ENCODE results near the gene CA10. TPM values are rescaled to one million over a fixed set of nuclear protein-coding genes. Genes with fewer than 3 reads are reported as not detected.

The CA10 gene
- polyA plus RNA-seq, 2 donors = 0.06 TPM; not detected in 1

DNA sequence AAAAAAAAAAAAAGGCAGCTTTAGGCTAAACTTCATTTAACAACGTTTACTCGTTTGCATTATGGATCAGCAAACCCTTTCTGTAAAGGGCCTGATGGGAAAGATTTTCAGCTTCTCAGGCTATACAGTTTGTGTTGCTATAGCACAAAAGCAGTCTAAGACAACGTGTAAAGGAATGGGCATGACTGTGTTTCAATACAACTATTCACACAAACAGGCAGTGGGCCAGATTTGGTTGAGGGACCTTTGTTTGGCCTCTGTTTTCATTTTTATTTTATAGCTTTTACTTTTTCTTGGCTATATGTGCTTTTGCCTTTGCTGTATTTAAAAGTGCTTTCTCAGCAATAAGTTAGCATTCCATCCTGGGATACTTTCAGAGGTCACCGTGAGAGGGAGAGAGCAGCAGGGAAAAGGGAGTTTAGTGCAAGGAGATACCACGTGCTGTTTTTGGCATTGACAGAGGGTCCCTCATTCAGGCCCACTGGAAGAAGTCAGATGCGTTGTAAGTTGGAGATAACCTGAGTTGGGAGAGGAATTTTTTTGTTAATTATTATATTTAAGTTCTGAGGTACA lies 562.6 kb downstream of the CA10 start:
- WGBS, 2 donors = 51 to 53% methylated on average over 6 of the region's 6 CpGs
- Histone ChIP-seq H3K27me3 (ENCODE audit: control insufficient read depth in 1 of 2, insufficient read depth in 2 of 2, low read length in 2 of 2) (no peaks in the 10 kb centered on the region), H3K36me3 (ENCODE audit: control insufficient read depth in 2 of 2, insufficient read depth in 2 of 2, low read length in 1 of 2) (no peaks in the 10 kb centered on the region), H3K4me1 (ENCODE audit: control insufficient read depth in 2 of 2, insufficient read depth in 2 of 2, low read length in 1 of 2) (no peaks in the 10 kb centered on the region), H3K4me3 (ENCODE audit: low read depth in 1 of 2, low read length in 2 of 2) (no peak overlapping the region), H3K27ac (ENCODE audit: low read depth in 2 of 2, low read length in 1 of 2) (no peak overlapping the region), H3K9me3 (ENCODE audit: control insufficient read depth in 2 of 2, insufficient read depth in 1 of 2, low read depth in 1 of 2, low read length in 1 of 2) (no peaks in the 10 kb centered on the region)

- Histone ChIP-seq H3K9me3 (ENCODE audit: control insufficient read depth in 2 of 2, insufficient read depth in 1 of 2, low read depth in 1 of 2, low read length in 1 of 2) (peaks cover 0 to 2% of the 10 kb centered on the region in 2 donors), H3K4me3 (ENCODE audit: low read depth in 1 of 2, low read length in 2 of 2) (no peak overlapping the region), H3K36me3 (ENCODE audit: control insufficient read depth in 2 of 2, insufficient read depth in 2 of 2, low read length in 1 of 2) (no peaks in the 10 kb centered on the region), H3K27ac (ENCODE audit: low read depth in 2 of 2, low read length in 1 of 2) (no peak overlapping the region), H3K27me3 (ENCODE audit: control insufficient read depth in 1 of 2, insufficient read depth in 2 of 2, low read length in 2 of 2) (no peaks in the 10 kb centered on the region), H3K4me1 (ENCODE audit: control insufficient read depth in 2 of 2, insufficient read depth in 2 of 2, low read length in 1 of 2) (no peaks in the 10 kb centered on the region)
- WGBS, 2 donors = 60 to 67% methylated on average over 4 of the region's 4 CpGs
These were observed 568.4 kb downstream of the CA10 start for GRCh38 chr17:51590071-51590656.

GRCh38 chr17:51588063-51588462 lies 570.5 kb downstream of the CA10 start:
- WGBS, 2 donors = 66 to 67% methylated on average over 2 of the region's 2 CpGs
- peaks cover 0 to 2% of the 10 kb centered on the region in 2 donors for H3K9me3 ChIP-seq (ENCODE audit: control insufficient read depth in 2 of 2, insufficient read depth in 1 of 2, low read depth in 1 of 2, low read length in 1 of 2)
- no peak overlapping the region for H3K4me3 ChIP-seq (ENCODE audit: low read depth in 1 of 2, low read length in 2 of 2)
- H3K4me1 ChIP-seq (ENCODE audit: control insufficient read depth in 2 of 2, insufficient read depth in 2 of 2, low read length in 1 of 2) = no peaks in the 10 kb centered on the region
- no peaks in the 10 kb centered on the region for H3K36me3 ChIP-seq (ENCODE audit: control insufficient read depth in 2 of 2, insufficient read depth in 2 of 2, low read length in 1 of 2)
- no peak overlapping the region for H3K27ac ChIP-seq (ENCODE audit: low read depth in 2 of 2, low read length in 1 of 2)
- no peaks in the 10 kb centered on the region for H3K27me3 ChIP-seq (ENCODE audit: control insufficient read depth in 1 of 2, insufficient read depth in 2 of 2, low read length in 2 of 2)

- Histone ChIP-seq H3K27me3 (ENCODE audit: control insufficient read depth in 1 of 2, insufficient read depth in 2 of 2, low read length in 2 of 2) (no peaks in the 10 kb centered on the region), H3K9me3 (ENCODE audit: control insufficient read depth in 2 of 2, insufficient read depth in 1 of 2, low read depth in 1 of 2, low read length in 1 of 2) (peaks cover 0 to 2% of the 10 kb centered on the region in 2 donors), H3K4me3 (ENCODE audit: low read depth in 1 of 2, low read length in 2 of 2) (no peak overlapping the region), H3K27ac (ENCODE audit: low read depth in 2 of 2, low read length in 1 of 2) (no peak overlapping the region), H3K4me1 (ENCODE audit: control insufficient read depth in 2 of 2, insufficient read depth in 2 of 2, low read length in 1 of 2) (no peaks in the 10 kb centered on the region), H3K36me3 (ENCODE audit: control insufficient read depth in 2 of 2, insufficient read depth in 2 of 2, low read length in 1 of 2) (no peaks in the 10 kb centered on the region)
- whole genome bisulfite sequencing, 2 donors = 76 to 83% methylated on average over 2 of the region's 2 CpGs
These were observed 571.0 kb downstream of the CA10 start for GRCh38 chr17:51587516-51587915.

DNA sequence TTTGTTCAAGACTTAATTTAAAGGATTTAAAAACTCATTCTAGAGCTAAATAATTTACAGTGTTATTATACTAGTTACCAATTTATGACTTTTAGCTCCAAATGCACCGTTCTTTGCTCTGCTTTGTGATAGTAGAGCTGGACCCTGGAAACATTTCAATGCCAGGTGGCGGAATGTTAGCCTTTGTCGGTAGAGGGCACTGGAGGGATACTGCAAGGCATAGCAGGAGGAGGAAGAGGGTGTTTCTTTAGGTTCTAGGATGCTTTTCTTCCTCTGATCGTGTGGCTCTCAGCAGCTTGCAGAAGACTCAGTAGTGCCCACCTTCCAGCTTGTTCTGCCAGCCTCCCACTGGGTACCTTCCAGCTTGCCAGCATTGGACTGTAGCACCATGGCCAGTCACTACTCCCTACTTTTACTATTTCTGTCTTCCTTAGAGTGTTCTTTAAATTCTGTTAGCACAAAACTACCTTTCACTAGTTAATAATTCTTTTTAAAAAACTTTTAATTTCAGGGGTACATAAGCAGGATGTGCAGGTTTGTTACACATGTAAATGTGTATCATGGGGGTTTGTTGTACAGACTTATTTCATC lies 572.9 kb downstream of the CA10 start:
- Histone ChIP-seq H3K4me1 (ENCODE audit: control insufficient read depth in 2 of 2, insufficient read depth in 2 of 2, low read length in 1 of 2) (no peaks in the 10 kb centered on the region), H3K27ac (ENCODE audit: low read depth in 2 of 2, low read length in 1 of 2) (no peak overlapping the region), H3K27me3 (ENCODE audit: control insufficient read depth in 1 of 2, insufficient read depth in 2 of 2, low read length in 2 of 2) (no peaks in the 10 kb centered on the region), H3K4me3 (ENCODE audit: low read depth in 1 of 2, low read length in 2 of 2) (no peak overlapping the region), H3K36me3 (ENCODE audit: control insufficient read depth in 2 of 2, insufficient read depth in 2 of 2, low read length in 1 of 2) (no peaks in the 10 kb centered on the region), H3K9me3 (ENCODE audit: control insufficient read depth in 2 of 2, insufficient read depth in 1 of 2, low read depth in 1 of 2, low read length in 1 of 2) (peaks cover 0 to 2% of the 10 kb centered on the region in 2 donors)
- 29 to 33% methylated on average over 4 of the region's 4 CpGs for WGBS, 2 donors

DNA sequence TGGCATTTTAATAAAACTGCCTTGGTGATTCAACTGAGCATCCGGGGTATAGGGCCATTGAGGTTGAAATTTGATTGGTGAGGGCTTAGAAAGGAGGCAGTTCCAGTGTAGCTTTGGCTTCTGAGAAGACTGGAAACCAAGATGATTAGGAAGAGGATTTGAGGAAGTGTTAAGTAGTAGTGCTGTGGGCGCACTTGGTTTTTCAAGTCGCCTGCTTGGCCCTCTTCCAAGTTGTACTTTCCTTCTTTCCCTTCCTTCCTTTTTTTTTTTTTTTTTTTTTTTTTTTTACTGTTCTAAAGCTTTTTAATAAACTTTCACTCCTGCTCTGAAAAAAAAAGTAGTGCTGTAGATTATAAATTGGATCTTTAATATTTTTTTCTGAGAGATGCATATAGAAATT lies 577.6 kb downstream of the CA10 start:
- H3K4me1 ChIP-seq (ENCODE audit: control insufficient read depth in 2 of 2, insufficient read depth in 2 of 2, low read length in 1 of 2) = no peaks in the 10 kb centered on the region
- peaks cover 0 to 2% of the 10 kb centered on the region in 2 donors for H3K9me3 ChIP-seq (ENCODE audit: control insufficient read depth in 2 of 2, insufficient read depth in 1 of 2, low read depth in 1 of 2, low read length in 1 of 2)
- no peaks in the 10 kb centered on the region for H3K27me3 ChIP-seq (ENCODE audit: control insufficient read depth in 1 of 2, insufficient read depth in 2 of 2, low read length in 2 of 2)
- WGBS, 2 donors = 72 to 82% methylated on average over 3 of the region's 3 CpGs
- H3K36me3 ChIP-seq (ENCODE audit: control insufficient read depth in 2 of 2, insufficient read depth in 2 of 2, low read length in 1 of 2) = no peaks in the 10 kb centered on the region
- no peak overlapping the region for H3K27ac ChIP-seq (ENCODE audit: low read depth in 2 of 2, low read length in 1 of 2)
- H3K4me3 ChIP-seq (ENCODE audit: low read depth in 1 of 2, low read length in 2 of 2) = no peak overlapping the region
